Amniotic epithelial cell (primary cell): ENCODE results near the gene GAK.
"Not testable (repeated sequence)": the region's sequence is repeated elsewhere in the genome, so short reads cannot be mapped to it uniquely, and the experiment has no call there.

Source experiments
- DNase-seq: peaks from one replicate; pipeline ENCODE4 v3.0.0-alpha.2; 2010; ENCODE audit warnings: low read depth

Gene GAK

GRCh38 chr4:815464-816146 is 116.5 kb downstream of the GAK start:
- DNase-seq: no peak

- DNase-seq: no peak
These were observed 117.7 kb downstream of the GAK start for GRCh38 chr4:814312-814850.

- DNase-seq: no peak
These were observed 118.2 kb downstream of the GAK start for GRCh38 chr4:813900-814299.

GRCh38 chr4:808860-809570 is 123.1 kb downstream of the GAK start:
- no peak for DNase-seq

- no peak for DNase-seq
These were observed 124.3 kb downstream of the GAK start for GRCh38 chr4:807792-808191.

GRCh38 chr4:806979-807378 is 125.1 kb downstream of the GAK start:
- DNase-seq: not testable (repeated sequence)

- no peak for DNase-seq
These were observed 127.3 kb downstream of the GAK start for GRCh38 chr4:804804-805203.

- no peak for DNase-seq
These were observed 128.2 kb downstream of the GAK start for GRCh38 chr4:803884-804283.

- no peak for DNase-seq
These were observed 130.5 kb downstream of the GAK start for GRCh38 chr4:801436-802124.
